Keratinocyte (primary cell): ENCODE data around the gene FUCA1.

Experiments
- EZH2 ChIP-seq: IDR thresholded peaks from one replicate; pipeline ENCODE4 v1.6.1; 2012; ENCODE audit warnings: inconsistent platforms, mild to moderate bottlenecking, low read length, moderate library complexity
- TF ChIP-seq, protein P1 (sequence below), 3 experiments: IDR thresholded peaks in 1 of 3; conservative IDR thresholded peaks in 1 of 3; optimal IDR thresholded peaks in 1 of 3; 2 replicates in 2 of 3; 3 replicates in 1 of 3; pipeline versions ENCODE3 to v1.5.1; 2011; ENCODE audit warnings: low read length in 3 of 3, mild to moderate bottlenecking in 3 of 3, moderate library complexity in 2 of 3, control low read depth in 1 of 3, inconsistent platforms in 1 of 3; ENCODE audit not compliant: insufficient read depth in 2 of 3; ENCODE audit errors: extremely low read depth in 1 of 3

DNA sequence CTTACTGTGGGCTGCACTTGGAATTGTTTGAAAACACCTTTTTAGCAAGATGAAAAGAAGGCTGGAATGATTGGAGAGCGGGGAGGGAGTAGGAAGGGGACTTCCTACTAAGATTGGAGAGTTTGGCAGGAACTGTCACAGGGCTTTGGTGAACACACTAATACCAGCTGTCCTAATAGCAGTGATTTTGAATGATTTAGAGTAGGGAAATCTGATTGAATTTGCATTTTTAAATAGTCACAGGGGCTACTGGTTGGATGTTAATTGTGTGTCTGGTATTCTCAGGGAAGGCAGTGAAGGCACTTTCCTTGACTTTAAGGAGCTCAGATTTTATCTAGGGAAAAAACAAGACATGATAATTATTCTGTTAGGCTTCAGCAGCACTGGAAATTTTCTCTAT, 40.4 kb downstream of the FUCA1 start:
- TF ChIP-seq, protein P1, sequence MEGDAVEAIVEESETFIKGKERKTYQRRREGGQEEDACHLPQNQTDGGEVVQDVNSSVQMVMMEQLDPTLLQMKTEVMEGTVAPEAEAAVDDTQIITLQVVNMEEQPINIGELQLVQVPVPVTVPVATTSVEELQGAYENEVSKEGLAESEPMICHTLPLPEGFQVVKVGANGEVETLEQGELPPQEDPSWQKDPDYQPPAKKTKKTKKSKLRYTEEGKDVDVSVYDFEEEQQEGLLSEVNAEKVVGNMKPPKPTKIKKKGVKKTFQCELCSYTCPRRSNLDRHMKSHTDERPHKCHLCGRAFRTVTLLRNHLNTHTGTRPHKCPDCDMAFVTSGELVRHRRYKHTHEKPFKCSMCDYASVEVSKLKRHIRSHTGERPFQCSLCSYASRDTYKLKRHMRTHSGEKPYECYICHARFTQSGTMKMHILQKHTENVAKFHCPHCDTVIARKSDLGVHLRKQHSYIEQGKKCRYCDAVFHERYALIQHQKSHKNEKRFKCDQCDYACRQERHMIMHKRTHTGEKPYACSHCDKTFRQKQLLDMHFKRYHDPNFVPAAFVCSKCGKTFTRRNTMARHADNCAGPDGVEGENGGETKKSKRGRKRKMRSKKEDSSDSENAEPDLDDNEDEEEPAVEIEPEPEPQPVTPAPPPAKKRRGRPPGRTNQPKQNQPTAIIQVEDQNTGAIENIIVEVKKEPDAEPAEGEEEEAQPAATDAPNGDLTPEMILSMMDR (optimal IDR thresholded peaks at IDR 0.05 in 1 of 3, IDR thresholded peaks at IDR 0.05 in 1 of 3, conservative IDR thresholded peaks at IDR 0.05 in 1 of 3; ENCODE audit: extremely low read depth in 1 of 3, insufficient read depth in 2 of 3, low read length in 3 of 3) = no peak
- TF ChIP-seq EZH2 = no peak
